Caco-2 (cell line): ENCODE results near the gene MAP1LC3A. TPM values are rescaled to one million over a fixed set of nuclear protein-coding genes. Genes with fewer than 3 reads are reported as not detected.
A peak's percentile ranks its signal among the peaks of the same experiment; 100 is the strongest.

Experiments used
- BruUV-seq: library from RNA; stranded (reverse); fragments of 400-500 nt; replicated peaks from 2 replicates; lab custom pipeline; 2021; lab: Mats Ljungman, UMichigan
- CTCF ChIA-PET: fragments of 300-600 bp; sonication (Branson Sonifier 250); formaldehyde crosslinking; loops from one replicate; lab custom pipeline; 2022; ENCODE audit warnings: antibody characterized with exemption; lab: Charles Lee
- POLR2A ChIA-PET: fragments of 300-600 bp; sonication (Branson Sonifier 250); formaldehyde crosslinking; loops from one replicate; lab custom pipeline; 2022; ENCODE audit warnings: antibody characterized with exemption; lab: Charles Lee
- DNase-seq, 2 experiments: peaks; one replicate each; pipeline versions ENCODE4 v3.0.0 to v3.0.0-alpha.2; 2020 to 2022
- H3K27me3 ChIP-seq: replicated peaks from 2 replicates; pipeline ENCODE4 v1.6.0; 2011; ENCODE audit warnings: low read length; ENCODE audit not compliant: control insufficient read depth, insufficient read depth
- H3K36me3 ChIP-seq: 2 replicates; pipeline ENCODE4 v1.5.1; 2011; ENCODE audit warnings: low read length; ENCODE audit not compliant: control insufficient read depth, insufficient read depth
- H3K4me1 ChIP-seq: fragments of 250-450 bp; sonication (Bioruptor Pico); 2 replicates; pipeline ENCODE4 v1.5.1; 2020; ENCODE audit warnings: mild to moderate bottlenecking
- H3K4me3 ChIP-seq: 2 replicates; pipeline ENCODE4 v1.5.1; 2011; ENCODE audit warnings: low read depth, mild to moderate bottlenecking, control low read depth, low read length
- H3K9me3 ChIP-seq: fragments of 250-450 bp; sonication (Bioruptor Pico); 2 replicates; pipeline ENCODE4 v1.5.1; 2020; ENCODE audit warnings: mild to moderate bottlenecking, moderate library complexity
- H3K27ac Mint-ChIP-seq: one replicate; pipeline ENCODE4 v1.8.0; 2022; ENCODE audit warnings: mixed read lengths; ENCODE audit not compliant: unreplicated experiment
- H3K27me3 Mint-ChIP-seq: one replicate; pipeline ENCODE4 v1.8.0; 2022; ENCODE audit warnings: mixed read lengths; ENCODE audit not compliant: insufficient read depth, unreplicated experiment
- H3K36me3 Mint-ChIP-seq: one replicate; pipeline ENCODE4 v1.8.0; 2022; ENCODE audit warnings: mild to moderate bottlenecking, mixed read lengths; ENCODE audit not compliant: insufficient read depth, unreplicated experiment
- H3K4me1 Mint-ChIP-seq: one replicate; pipeline ENCODE4 v1.8.0; 2022; ENCODE audit warnings: low read depth, mixed read lengths; ENCODE audit not compliant: unreplicated experiment
- H3K4me3 Mint-ChIP-seq: one replicate; pipeline ENCODE4 v1.8.0; 2022; ENCODE audit warnings: mild to moderate bottlenecking, moderate library complexity, mixed read lengths; ENCODE audit not compliant: unreplicated experiment
- H3K9me3 Mint-ChIP-seq: one replicate; pipeline ENCODE4 v1.8.0; 2022; ENCODE audit warnings: mixed read lengths; ENCODE audit not compliant: unreplicated experiment
- intact Hi-C: fragments of 100-400 bp; cut with micrococcal nuclease; formaldehyde crosslinking; loops from one replicate; pipeline ENCODE4 v1.10.0; 2022; ENCODE audit not compliant: unreplicated experiment
- total RNA-seq: library from RNA; stranded (reverse); gene quantifications from 2 replicates; pipeline ENCODE4 v1.2.3, GENCODE V29; 2022
- TF ChIP-seq, protein P1 (sequence below), 2 experiments: fragments of 200-600 bp in 1 of 2; IDR thresholded peaks; 1 replicate in 1 of 2; 2 replicates in 1 of 2; pipeline versions ENCODE4 v1.5.1 to v1.8.0; 2011 to 2022; ENCODE audit warnings: antibody characterized with exemption in 1 of 2, control low read depth in 1 of 2, inconsistent platforms in 1 of 2, low read depth in 1 of 2, low read length in 1 of 2, mild to moderate bottlenecking in 1 of 2, moderate library complexity in 1 of 2; ENCODE audit not compliant: insufficient read depth in 1 of 2, severe bottlenecking in 1 of 2, unreplicated experiment in 1 of 2

The MAP1LC3A gene
- total RNA-seq, 1 experiment from 2014 or later = 0.88 TPM

DNA sequence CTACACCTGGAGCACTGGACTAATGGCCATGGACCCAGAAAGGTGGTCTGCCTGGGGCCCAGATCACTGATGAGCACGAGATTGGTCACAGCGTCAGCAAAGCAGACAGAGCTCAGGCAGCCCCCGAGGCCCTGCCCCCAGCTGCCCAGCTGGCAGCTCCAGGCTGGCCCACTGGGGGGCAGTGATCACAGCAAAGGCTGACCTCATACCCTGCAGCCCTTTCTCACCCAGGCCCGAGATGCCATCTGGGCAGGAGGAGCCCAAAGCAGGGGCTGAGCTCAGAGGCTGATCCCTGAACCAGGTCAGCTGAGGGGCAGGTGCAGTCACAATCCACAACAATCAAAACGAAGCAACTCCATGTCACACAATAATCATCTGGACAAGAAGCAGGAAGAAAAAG, 4.1 kb downstream of the MAP1LC3A start:
- Histone ChIP-seq H3K36me3 (no peaks in the 10 kb centered on the region), H3K4me3 (no peak overlapping the region), H3K27me3 (no peaks in the 10 kb centered on the region), H3K9me3 (no peaks in the 10 kb centered on the region), H3K4me1 (no peaks in the 10 kb centered on the region)
- Mint-ChIP-seq H3K4me1 (no peaks in the 10 kb centered on the region), H3K4me3 (no peak overlapping the region), H3K27me3 (no peaks in the 10 kb centered on the region), H3K27ac (no peak overlapping the region), H3K9me3 (no peaks in the 10 kb centered on the region), H3K36me3 (peaks cover 5% of the 10 kb centered on the region)
- intact Hi-C loops = no loop called here
- peak in 1 of 2 experiments; percentile 56 for DNase-seq
- TF ChIP-seq, protein P1, sequence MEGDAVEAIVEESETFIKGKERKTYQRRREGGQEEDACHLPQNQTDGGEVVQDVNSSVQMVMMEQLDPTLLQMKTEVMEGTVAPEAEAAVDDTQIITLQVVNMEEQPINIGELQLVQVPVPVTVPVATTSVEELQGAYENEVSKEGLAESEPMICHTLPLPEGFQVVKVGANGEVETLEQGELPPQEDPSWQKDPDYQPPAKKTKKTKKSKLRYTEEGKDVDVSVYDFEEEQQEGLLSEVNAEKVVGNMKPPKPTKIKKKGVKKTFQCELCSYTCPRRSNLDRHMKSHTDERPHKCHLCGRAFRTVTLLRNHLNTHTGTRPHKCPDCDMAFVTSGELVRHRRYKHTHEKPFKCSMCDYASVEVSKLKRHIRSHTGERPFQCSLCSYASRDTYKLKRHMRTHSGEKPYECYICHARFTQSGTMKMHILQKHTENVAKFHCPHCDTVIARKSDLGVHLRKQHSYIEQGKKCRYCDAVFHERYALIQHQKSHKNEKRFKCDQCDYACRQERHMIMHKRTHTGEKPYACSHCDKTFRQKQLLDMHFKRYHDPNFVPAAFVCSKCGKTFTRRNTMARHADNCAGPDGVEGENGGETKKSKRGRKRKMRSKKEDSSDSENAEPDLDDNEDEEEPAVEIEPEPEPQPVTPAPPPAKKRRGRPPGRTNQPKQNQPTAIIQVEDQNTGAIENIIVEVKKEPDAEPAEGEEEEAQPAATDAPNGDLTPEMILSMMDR (IDR thresholded peaks at IDR 0.05; ENCODE audit: insufficient read depth in 1 of 2, low read depth in 1 of 2, low read length in 1 of 2, severe bottlenecking in 1 of 2, unreplicated experiment in 1 of 2) = peak; percentile 52 to 61
- ChIA-PET POLR2A (interaction anchor here (0.7 kb wide), 1 partner anchor 954 kb away, joined by 10 read pairs; no protein-coding TSS in a partner anchor), CTCF (interaction anchor here (0.5 to 2.0 kb wide), 8 partner anchors 18 to 250 kb away, joined by 3 to 17 read pairs (median 4); partner anchors contain the start of gene TP53INP2)
- BruUV-seq = no TSS peak

DNA sequence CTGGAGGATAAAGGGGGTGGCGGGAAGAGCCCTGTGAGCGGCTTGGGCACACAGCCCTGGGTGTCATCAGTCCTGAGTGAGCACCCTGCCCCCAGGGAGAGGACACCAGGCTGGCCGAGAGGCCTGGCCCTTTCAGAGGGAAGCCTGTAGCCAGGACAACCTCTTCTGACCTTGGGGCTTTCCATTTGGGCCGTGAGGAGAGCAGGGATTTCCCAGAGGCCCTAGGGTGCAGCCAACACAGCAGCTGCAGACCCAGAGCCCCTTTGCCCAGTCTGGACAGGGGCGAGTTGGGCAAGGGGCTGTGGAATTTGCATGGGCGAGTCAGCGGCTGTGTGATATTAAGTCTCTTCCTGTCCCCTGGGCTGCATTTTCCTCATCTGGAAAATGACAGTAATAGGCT, 6.3 kb downstream of the MAP1LC3A start:
- peaks cover 5% of the 10 kb centered on the region for H3K36me3 Mint-ChIP-seq

DNA sequence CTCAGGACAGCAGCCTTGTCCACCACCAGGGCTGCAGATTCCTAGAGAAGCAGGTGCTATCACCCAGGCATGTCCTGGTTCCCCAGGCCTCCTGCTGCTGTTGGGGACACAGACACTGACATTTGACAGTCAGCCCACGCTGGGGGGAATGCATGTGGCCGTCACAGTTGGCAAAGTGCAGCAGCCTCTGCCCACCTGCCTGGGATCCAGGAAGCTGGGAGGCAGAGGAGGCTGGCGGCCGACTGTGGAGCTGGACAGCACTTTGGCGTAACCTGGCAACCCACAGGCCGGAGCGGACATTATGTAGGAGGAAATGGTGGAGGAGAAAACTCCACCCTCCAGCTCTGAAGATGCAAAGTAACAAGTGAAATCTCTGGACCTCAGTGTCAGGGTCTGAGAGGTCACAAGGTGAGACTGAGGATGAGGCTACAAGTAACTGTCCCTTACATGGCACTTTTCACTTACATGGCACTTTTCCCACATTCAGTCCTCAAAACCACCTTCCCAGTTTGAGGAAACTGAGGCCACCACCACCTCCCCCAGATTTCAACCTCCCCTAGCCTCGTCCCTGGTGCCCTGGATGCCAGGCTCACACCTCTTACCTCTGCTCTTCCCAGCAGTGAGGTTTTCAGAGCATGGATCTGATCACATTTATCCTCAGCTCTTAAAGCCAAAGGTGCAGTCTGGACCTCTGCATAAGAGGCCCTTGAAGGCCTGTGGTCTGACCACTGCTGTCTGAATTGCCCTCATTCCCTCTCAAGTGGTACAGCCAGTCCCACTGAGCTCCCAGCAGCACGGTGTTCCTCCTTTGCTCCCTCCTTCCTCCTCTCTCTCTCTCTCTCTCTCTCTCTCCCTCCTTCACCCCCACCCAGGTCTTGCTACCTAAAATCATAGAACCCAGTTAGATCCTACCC, 8.7 kb downstream of the MAP1LC3A start:
- no peak overlapping the region for H3K4me3 Mint-ChIP-seq
- Histone ChIP-seq H3K4me1 (no peaks in the 10 kb centered on the region), H3K9me3 (no peaks in the 10 kb centered on the region), H3K27me3 (no peaks in the 10 kb centered on the region), H3K36me3 (0 out of 2 replicates have a peak, but pooled peaks cover 2% of the 10 kb centered on the region), H3K4me3 (no peak overlapping the region)
- H3K9me3 Mint-ChIP-seq = no peaks in the 10 kb centered on the region
- intact Hi-C loops = no loop called here
- ChIA-PET CTCF (interaction anchor here (1.0 to 1.9 kb wide), 2 partner anchors 203 to 377 kb away, joined by 3 to 4 read pairs; no protein-coding TSS in a partner anchor), POLR2A (no interaction called here)
- no peaks in the 10 kb centered on the region for H3K36me3 Mint-ChIP-seq
- no TSS peak for BruUV-seq
- DNase-seq = peak in 1 of 2 experiments; percentile 37
- TF ChIP-seq, protein P1 (IDR thresholded peaks at IDR 0.05; ENCODE audit: insufficient read depth in 1 of 2, low read depth in 1 of 2, low read length in 1 of 2, severe bottlenecking in 1 of 2, unreplicated experiment in 1 of 2) = no peak
- no peak overlapping the region for H3K27ac Mint-ChIP-seq
- no peaks in the 10 kb centered on the region for H3K27me3 Mint-ChIP-seq
- H3K4me1 Mint-ChIP-seq = no peaks in the 10 kb centered on the region

More for the DNA sequence above, 6.3 kb downstream of the MAP1LC3A start:
- ChIA-PET POLR2A (no interaction called here), CTCF (no interaction called here)
- no peaks in the 10 kb centered on the region for H3K27me3 Mint-ChIP-seq
- peak in 1 of 2 experiments; percentile 35 for DNase-seq
- intact Hi-C loops = no loop called here
- H3K27ac Mint-ChIP-seq = no peak overlapping the region
- H3K4me3 ChIP-seq = no peak overlapping the region
- BruUV-seq = no TSS peak
- H3K4me1 Mint-ChIP-seq = no peaks in the 10 kb centered on the region
- no peak overlapping the region for H3K4me3 Mint-ChIP-seq
- H3K9me3 ChIP-seq = no peaks in the 10 kb centered on the region
- TF ChIP-seq, protein P1 (IDR thresholded peaks at IDR 0.05; ENCODE audit: insufficient read depth in 1 of 2, low read depth in 1 of 2, low read length in 1 of 2, severe bottlenecking in 1 of 2, unreplicated experiment in 1 of 2) = no peak
- H3K4me1 ChIP-seq = no peaks in the 10 kb centered on the region
- no peaks in the 10 kb centered on the region for H3K27me3 ChIP-seq
- 0 out of 2 replicates have a peak, but pooled peaks cover 2% of the 10 kb centered on the region for H3K36me3 ChIP-seq
- no peaks in the 10 kb centered on the region for H3K9me3 Mint-ChIP-seq
